Posterior cingulate gyrus (tissue), 11 donors: ENCODE measurements around the gene LUZP2.

Experiments
- DNase-seq, 10 donors: peaks; one replicate each; pipeline versions ENCODE4 v3.0.0 to v3.0.0-alpha.2; 2020 to 2021; ENCODE audit warnings: mixed read lengths in 3 of 10
- intact Hi-C: fragments of 100-400 bp; cut with DNase I; formaldehyde crosslinking; loops from one replicate; pipeline ENCODE4 v1.15.1; 2023

Gene LUZP2

GRCh38 chr11:24704716-24705115 lies 207.9 kb downstream of the LUZP2 start:
- DNase-seq, result no peak
- intact Hi-C loops, result no loop called here

DNA sequence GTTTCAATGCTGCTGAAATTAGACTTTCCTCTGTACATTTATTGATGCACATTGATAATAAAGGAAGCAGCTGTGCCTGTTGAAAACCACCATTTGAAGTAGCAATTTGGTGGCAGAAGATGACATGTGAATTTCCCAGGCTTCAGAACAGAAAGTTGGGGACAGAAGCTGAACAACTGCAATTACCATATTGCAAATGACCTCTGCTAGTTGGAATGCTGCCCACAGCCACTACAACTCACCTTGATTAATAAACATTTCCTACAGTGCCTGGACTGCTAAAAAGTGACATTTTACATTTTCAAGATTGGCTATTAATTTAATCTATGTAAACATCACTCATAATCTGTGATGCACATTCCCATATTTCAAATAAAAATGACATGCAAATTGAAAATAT lies 208.6 kb downstream of the LUZP2 start:
- intact Hi-C loops, result no loop called here
- no peak for DNase-seq

- no peak for DNase-seq
- intact Hi-C loops, result no loop called here
These were observed 211.8 kb downstream of the LUZP2 start for GRCh38 chr11:24708616-24709015.

GRCh38 chr11:24709928-24710565 lies 213.2 kb downstream of the LUZP2 start:
- intact Hi-C loops, result no loop called here
- DNase-seq, result no peak

- intact Hi-C loops, result no loop called here
- DNase-seq, result no peak
These were observed 217.7 kb downstream of the LUZP2 start for GRCh38 chr11:24714601-24715000.

GRCh38 chr11:24716403-24716802 lies 219.6 kb downstream of the LUZP2 start:
- DNase-seq, result no peak
- intact Hi-C loops, result no loop called here

DNA sequence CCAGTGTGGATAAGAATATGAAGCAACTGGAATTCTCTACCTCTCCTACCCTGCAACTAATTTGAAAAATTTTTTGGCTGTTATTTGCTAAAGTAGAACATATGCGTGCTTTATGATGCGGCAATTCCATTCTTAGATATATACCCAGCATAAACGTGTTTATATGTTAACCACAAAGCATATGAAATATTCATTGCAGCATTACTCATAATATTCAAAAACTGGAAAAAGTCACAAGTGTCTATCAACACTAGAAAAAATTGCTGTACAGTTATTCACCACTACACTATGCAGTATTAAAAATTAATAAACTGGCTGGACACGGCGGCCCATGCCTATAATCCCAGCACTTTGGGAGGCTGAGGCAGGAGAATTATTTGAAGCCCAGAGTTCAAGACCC lies 226.4 kb downstream of the LUZP2 start:
- intact Hi-C loops, result no loop called here
- no peak for DNase-seq

DNA sequence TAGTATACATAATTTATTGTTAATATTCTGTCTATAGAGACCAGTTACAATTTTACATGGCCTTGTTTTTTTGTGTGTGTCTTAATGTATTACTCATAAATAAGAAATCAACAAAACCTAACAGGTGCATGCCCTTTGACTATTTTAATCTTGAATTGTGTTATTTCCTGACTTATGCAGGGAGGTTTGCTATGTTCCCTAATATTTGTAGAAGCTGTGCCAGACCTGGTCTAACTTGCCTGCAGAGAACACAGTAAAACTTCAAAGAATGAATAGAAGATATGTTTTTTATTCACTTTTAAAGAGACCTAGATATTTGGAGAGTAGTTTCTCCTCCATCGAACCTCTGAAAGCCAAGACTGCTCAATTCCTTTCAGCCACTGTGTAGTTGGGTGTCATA lies 234.7 kb downstream of the LUZP2 start:
- no peak for DNase-seq
- intact Hi-C loops, result no loop called here

- no peak for DNase-seq
- intact Hi-C loops, result no loop called here
These were observed 237.9 kb downstream of the LUZP2 start for GRCh38 chr11:24734742-24735237.

DNA sequence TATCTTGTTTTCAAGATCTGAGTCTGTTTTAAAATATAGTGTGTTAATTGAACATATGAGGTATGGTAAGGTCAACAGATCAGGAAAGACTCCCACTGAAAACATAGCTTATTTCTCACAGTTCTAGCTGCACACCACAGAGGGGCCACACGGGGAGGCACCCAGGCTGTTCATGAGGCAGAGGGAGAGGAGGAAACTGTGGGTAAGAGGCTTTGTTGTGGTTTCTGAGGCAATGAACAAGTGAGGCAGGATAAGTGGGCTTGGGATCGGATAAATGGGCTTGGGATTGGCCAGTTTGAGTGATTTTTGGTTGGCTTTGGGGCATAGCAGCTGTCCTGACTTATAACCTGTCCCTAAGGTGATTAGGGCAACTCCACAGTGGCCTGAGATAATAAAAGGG lies 242.1 kb downstream of the LUZP2 start:
- DNase-seq, result no peak
- intact Hi-C loops, result no loop called here

GRCh38 chr11:24739637-24740036 lies 242.8 kb downstream of the LUZP2 start:
- no peak for DNase-seq
- intact Hi-C loops, result no loop called here

DNA sequence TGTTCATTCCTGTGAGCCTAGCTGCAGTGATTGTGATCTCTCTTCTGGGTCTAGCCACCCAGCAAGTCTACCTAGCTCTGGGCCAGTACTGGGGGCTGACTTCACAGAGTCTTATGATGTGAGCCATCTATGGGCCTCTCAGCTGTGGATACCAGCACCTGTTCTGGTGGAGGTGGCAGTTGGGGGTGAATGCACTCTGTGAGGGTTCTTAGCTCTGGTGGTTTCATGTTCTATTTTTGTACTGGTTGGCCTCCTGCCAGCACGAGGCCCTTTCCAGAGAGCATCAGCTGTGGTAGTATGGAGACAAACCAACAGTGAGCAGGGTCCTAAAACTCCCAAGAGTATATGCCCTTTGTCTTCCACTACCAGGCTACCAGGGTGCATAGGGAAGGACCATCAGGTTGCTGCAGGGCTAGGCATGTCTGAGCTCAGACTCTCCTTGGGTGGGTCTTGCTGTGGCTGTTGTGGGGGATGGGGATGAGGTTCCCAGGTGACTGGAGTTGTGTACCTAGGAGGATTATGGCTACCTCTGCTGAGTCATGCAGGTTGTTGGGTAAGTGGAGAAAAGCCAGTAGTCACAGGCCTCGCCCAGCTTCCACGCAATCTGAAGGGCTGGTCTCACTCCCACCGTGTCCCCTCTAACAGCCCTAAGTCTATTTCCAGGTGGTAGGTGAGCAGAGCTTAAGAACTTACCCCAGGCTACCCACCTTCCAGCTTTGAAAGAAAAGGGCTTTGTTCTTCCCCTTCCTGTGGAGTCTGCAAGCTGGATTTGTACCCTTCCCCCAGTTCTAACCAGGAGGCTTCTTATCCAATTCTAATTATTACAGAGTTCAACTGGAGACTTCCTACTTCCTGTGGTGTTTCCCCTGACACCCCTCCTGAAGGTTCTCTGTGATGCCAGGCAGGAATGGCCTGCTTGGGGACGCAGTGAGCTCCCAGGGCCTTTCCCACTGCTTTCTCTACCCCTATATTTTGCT lies 250.7 kb downstream of the LUZP2 start:
- intact Hi-C loops, result no loop called here
- peak in 2 of 10 donors; percentile 13 to 25 for DNase-seq

- no peak for DNase-seq
- intact Hi-C loops, result no loop called here
These were observed 251.4 kb downstream of the LUZP2 start for GRCh38 chr11:24748261-24748660.

DNA sequence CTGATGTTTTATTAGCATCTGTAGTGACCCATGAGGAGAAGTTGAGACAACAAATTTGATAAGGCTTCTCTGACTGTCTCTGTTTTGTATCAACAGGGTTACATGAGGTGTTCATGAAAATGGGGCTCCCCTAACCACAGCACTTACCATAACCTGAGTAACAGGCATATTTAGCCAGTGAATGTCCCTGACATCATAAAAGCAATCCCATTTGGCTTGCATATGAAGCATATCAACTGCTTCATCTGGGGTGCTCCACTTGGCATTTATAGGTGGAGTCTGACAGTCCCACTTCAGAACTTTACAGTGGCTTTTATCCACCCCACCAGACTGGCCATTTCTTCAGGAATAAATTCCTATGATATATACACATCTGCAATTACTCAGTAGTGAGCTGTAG lies 257.6 kb downstream of the LUZP2 start:
- intact Hi-C loops, result no loop called here
- DNase-seq, result no peak

- no peak for DNase-seq
- intact Hi-C loops, result no loop called here
These were observed 258.5 kb downstream of the LUZP2 start for GRCh38 chr11:24755260-24755839.

GRCh38 chr11:24759742-24760141 lies 262.9 kb downstream of the LUZP2 start:
- no peak for DNase-seq
- intact Hi-C loops, result no loop called here

DNA sequence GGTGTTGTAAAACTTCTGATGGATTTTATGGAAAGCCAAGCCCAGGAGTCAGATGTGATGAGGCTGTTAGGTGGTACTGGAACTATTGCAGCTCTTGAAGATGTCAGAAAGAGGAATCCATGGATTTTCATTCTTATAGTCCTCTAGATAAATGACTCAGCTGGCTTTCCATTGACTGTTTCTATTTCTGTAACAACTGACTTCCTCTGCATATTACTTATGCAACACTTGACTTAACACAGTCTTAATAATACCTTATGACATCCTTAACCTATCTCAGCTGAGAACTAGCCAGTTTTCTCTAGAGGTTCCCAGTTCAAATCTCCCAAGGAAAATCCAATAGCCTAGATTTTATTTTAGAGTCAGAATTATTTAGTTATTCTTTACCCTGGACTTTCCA lies 263.8 kb downstream of the LUZP2 start:
- intact Hi-C loops, result no loop called here
- DNase-seq, result no peak

- DNase-seq, result no peak
- intact Hi-C loops, result no loop called here
These were observed 265.2 kb downstream of the LUZP2 start for GRCh38 chr11:24762076-24762475.

DNA sequence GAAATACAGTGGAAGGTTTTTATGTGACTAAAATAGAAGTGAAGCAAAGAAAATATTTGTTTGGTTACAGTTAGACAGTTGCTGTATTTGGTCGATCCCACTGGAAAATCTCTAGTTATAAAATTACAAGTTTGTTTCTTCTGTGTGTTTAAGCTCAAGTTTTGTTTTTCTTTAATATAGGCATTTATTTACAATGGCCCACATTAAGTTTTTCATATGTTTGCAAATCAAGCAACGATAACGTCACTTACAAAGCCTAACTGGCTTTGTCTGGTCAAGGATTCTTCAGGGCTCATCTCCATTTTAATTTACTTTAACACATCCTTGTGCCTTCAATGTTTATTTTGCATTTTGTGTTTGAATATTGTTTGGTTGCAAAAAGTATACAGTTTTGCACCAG lies 270.6 kb downstream of the LUZP2 start:
- no peak for DNase-seq
- intact Hi-C loops, result no loop called here

DNA sequence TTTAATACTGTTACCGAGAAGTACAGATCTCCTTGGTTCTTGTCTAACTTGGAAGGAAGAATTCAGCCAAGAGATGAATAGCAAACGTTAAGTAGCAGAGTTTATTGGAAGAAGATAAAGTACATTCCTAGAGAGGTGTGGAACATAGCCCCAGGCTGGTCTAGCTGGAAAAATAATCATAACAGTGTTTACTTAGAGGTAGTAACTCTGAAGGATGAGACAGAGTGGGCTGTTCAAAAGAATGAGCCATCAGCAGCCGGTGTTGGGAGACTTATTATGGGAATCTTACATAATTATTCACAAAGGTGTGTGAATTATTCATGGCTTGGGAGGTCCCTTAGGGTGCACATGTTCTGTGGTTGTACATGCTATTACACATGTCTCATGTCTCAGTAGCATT lies 276.5 kb downstream of the LUZP2 start:
- DNase-seq, result no peak
- intact Hi-C loops, result no loop called here

DNA sequence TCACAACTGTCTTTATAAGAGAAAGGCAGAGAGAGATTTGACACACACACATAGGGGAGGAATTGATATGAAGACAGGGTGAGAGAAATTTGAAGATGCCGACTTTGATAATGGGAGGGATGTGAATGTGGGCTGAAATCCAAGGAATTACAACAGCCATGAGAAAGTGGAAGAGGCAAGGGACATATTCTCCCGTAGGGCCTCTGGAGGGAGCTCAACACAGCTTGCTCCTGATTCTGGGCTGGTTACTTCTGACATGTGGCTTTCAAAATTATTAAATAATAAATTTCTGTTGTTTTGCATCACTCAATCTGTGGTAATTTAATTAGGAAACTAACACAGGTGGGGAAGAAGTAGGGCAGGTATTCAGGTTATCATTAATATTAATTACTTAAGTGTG lies 282.9 kb downstream of the LUZP2 start:
- DNase-seq, result no peak
- intact Hi-C loops, result no loop called here
